ENCODE results near the gene FKBP6.

- no peak for TF ChIP-seq E2F1 (CRISPR knock-in tag; IDR thresholded peaks at IDR 0.05)
- TF ChIP-seq TP53 (CRISPR knock-in tag; IDR thresholded peaks at IDR 0.05) = no peak
- TF ChIP-seq NFYB (CRISPR knock-in tag; conservative IDR thresholded peaks at IDR 0.05; ENCODE audit: low read depth) = no peak
- no peak for TF ChIP-seq FOXJ3 (CRISPR knock-in tag; IDR thresholded peaks at IDR 0.05; ENCODE audit: borderline replicate concordance)
- TF ChIP-seq ZNF396 (CRISPR knock-in tag; IDR thresholded peaks at IDR 0.05; ENCODE audit: borderline replicate concordance) = no peak
- no peak for TF ChIP-seq CTCF (IDR thresholded peaks at IDR 0.05)
- no peak for TF ChIP-seq ZNF317 (CRISPR knock-in tag; IDR thresholded peaks at IDR 0.05; ENCODE audit: borderline replicate concordance, low read depth)
Observed at GRCh38 chr7:73343671-73344380, 15.9 kb downstream of the FKBP6 start.

Measured in WTC11 (cell line).